Measurements from ENCODE around the gene CELF2.

CELF2 gene

DNA sequence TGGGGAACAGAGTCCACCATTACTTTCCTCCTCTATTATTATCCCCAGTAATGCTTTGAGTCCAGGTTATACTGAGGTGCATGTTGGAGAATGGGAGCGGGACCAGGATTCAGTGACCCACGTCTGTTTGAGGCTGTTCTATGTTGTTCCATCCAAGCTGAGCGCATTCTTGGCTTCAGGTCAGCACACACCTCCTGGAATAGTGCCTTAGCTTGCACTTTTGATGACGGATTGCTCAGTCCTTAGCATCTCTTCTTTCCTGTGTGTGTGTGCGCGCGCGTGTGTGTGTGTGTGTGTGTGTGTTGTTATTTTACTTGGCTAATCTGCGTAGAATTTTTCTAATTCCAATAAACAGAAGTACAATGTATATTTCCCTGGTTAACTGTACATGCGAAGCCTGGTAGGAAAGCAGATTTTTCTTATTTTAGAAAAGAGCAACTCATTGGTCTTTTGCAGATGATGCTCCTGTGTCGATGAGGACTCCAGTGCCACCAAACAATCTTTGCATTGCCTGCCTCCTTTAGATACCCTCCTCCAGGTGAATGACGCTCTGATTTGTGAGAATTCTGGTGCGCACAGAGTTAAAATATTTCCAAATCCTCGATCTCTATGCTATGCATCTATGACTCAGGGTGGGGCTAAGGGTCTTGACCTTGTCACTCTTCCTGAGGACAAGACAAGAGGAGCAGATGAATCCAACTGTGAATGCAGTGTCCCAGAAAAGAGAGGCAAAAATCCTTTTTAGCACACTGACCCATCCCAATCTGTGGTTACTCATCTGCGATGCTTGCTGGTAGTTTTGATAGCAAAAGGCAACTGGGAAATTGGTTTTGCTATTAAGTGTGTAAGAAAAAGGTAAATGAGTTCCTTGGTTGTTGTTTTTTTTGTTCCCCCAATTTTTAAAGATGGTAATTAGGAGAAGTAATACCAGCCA is 13.3 kb upstream of the CELF2 start:
- DNase-seq: peak in 1 of 2 experiments; percentile 37

DNA sequence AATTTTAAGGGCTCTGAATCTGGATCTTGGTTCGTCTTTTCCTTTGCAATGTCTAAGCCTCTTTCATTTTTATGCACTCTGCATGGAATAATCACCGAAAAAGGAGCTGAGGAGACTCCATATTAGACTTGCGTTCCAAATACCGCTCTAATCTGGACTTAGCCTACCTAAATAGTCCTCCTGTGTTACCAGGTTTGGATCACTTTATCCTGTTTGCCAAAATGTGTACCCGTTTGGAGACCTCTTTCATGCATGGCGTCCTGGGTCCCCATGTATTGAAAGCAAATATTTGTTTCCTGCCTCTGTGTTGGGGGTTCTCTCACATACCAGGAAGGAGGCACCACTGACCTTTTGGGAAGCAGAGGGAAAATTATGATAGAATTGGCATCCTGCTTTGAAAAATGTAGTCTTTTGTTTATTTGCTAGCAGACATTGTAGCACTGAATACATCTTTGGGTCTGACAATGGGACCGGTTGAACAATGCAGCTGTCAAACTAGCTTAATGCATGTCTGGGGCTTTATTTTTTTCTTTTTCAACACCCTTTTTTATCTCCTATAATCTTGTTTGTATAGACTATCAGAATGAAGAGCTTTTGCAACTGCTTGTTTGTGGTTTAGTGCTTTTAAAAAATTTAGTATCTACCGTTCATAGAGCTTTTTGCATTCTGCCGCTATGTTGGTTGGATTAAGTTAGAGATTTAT is 11.8 kb upstream of the CELF2 start:
- peak in 1 of 2 experiments; percentile 74 for DNase-seq

DNA sequence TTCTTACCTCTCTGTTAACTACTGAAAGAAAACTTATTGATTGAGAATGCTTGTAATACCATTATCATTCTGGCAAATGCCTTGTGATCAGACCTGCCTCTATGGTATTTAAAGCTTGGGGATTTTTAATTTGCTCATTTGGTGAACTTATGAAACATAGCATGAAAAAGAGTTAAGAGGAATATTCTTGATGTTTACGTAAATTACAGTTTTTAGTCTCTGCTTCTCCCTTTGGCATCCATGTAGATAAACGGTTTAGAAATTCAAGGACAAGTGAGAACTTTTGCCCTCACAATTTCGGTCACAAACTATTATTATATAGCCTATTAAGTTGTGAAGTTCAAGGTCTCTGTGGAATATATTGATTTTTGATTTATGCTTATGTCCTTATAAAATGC is 11.2 kb upstream of the CELF2 start:
- no peak for DNase-seq

DNA sequence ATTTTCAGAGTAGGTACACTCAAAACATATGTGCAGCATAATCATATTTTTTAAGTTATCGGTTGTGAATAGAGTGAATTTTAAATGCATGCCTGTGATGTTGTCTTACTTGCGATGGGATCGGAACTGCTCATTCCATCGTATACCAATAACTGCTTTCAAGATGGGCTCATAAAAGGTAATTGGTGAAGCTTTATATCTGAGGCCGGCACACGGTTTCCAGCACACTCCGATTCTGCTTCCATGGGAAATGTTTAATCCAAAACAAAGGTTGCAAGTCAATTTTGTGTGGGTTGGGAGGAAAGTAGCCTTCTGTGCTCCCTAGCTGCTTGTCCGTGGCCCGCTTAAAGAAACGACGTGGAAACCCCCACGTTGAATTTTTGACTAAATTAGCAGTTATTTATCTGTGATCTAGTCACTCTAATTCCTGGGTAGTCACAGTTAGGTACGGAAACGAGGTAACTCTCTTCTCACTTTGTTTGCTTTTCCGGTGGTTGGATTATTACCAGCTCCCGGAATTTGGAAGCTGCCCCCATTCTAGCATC is 10.1 kb upstream of the CELF2 start:
- no peak for DNase-seq

DNA sequence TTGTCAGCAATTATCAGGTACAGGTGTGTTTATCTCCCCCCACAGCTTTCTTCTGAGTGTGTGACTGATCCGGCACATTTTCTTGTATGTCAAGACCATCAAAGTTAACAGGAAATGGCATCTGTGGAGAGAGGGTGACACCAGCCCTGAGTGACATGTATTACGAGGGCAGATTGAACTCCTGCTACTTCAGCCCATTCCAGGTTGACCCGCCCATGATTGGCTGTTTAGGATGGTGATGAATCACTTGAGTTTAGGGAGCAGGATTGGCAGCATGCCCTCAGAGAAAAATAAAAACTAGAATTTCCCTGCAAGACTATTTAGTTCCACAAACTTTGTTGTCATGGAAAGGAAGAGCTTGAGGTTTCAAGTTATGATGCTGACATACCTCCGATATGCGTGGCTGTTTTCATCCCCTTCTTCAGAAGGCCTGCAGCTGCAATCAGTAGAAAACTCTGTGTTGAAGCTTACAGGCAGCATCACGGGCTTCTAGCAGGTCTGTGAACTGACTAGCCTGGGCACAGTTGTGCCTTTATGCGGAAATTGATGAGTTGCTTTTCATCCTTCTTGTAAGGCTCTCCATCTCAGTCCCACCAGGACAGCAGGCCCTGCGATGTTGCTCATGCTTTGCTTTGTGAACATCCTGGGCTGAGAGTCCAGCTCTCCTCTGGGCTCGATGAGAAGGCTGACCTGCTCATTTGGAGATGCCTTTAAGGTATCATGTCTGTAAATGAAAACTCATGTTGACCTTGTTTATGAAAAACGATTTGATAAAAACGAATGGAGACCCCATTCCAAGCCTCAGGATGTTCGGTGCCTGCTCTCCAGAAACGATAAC is 8.0 kb upstream of the CELF2 start:
- DNase-seq: no peak

DNA sequence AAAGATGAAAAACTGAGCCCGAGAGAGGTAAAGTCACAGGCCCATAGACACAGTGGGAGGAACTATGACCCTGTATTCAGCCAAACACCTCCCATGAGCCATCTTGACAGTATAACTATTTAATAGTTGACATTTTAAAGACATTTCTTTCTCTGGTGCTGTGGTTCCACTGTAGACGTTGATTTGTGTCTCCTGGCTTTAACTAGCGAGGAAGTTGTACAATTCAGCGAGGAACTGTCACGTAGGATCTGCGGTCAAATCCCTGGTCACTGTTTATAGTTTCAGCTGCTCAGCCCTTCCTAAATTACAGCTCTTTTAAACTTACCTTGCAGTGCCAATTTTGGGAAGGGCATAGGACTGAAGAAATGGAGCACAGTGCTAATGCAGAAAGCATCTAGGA is 7.1 kb upstream of the CELF2 start:
- no peak for DNase-seq

DNA sequence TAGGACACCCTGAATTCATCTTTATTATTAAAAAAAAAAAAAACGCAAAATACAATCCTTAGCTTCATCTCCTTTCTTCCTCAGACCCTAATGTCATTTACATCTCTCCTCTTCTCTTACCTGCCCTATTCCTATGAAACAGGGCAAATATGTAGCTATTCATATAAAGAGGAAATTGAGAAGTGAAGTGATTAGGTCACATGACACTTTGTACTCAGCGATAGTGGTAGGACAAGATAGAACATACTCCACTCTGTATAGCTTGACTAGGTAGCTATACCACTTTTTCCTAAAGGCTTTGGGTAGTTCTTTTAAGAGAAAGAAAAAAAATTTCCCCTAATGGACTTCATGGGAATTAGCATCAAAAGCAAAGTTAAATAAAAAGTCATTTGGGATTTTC is 6.2 kb upstream of the CELF2 start:
- DNase-seq: no peak

DNA sequence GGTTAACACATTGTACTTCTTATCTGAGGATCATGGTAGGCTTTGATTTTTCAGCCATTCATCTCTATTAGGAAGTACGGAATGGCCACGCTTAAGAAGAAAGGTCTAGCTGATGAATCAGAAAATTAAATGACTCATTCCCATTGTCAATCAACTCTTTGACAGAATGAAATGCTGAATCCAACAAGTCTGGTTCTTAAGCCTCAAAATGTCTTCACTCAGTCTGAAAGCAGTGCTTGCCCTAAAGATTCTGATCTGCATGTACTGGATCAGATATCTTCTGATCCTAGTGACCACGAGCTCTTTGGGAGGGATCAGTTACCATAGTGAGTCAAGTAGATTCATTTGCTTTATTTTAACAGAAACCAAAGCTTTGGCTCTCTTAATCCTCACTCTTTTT is 5.7 kb upstream of the CELF2 start:
- no peak for DNase-seq

DNA sequence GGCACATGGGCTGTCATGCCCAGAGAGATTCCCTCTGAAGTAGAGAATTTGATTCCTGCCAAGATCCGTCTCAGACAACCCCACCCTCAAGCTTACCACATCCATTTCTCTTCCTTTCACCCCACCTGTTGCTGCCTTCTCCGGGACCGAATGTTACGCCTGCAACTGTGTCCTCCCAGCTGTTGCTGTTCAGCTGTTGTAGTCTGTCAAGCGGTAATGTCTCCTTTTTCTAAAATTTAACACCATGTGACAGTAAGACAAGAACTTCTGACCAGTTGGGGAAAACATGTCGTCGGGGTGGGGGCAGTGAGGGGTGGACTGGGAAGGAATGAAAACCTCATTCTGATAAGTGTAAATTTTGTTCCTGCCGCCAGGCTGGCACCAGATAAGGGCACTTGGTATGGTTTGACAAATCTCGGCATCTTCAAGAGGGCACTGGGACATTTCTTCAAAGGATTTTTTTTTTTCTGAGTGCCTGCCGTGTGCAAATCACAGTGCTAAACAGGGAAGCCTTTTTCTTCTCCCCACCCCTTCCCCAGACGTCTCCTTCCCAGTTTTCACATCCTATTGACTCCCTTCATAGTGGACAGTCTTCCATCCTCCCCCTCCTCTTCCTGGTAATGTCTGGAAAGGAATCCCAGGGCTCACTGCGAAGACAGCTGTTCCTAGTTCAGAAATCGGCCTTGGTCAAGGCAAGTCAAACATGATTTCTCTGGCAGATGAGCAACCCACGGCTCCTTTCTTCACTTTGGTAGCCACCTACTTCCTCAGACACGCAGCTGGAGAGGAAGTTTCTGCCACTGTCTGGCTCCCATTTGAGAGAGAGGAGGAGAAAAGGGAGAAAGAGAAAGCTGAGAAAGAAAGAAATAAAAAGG is 5.0 kb upstream of the CELF2 start:
- no peak for DNase-seq

DNA sequence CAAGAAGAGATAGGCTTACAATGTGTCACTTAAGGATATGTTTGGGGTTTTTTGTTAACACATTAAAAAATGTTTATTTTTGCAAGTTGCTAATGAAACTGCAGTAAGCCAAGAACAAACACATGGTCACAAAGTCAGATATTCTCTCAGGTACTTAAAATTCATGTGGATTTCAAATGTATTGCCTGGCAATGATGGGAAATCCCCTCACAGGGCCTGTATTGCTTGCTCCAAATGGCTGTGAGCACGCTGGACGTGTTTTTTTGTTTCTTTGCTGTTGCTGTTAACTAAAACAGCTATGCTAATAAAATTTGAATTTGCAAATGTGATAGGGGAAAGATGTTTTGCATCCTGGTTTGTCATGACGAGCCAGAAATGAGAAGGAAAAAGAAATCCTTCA is 3.8 kb upstream of the CELF2 start:
- no peak for DNase-seq

DNA sequence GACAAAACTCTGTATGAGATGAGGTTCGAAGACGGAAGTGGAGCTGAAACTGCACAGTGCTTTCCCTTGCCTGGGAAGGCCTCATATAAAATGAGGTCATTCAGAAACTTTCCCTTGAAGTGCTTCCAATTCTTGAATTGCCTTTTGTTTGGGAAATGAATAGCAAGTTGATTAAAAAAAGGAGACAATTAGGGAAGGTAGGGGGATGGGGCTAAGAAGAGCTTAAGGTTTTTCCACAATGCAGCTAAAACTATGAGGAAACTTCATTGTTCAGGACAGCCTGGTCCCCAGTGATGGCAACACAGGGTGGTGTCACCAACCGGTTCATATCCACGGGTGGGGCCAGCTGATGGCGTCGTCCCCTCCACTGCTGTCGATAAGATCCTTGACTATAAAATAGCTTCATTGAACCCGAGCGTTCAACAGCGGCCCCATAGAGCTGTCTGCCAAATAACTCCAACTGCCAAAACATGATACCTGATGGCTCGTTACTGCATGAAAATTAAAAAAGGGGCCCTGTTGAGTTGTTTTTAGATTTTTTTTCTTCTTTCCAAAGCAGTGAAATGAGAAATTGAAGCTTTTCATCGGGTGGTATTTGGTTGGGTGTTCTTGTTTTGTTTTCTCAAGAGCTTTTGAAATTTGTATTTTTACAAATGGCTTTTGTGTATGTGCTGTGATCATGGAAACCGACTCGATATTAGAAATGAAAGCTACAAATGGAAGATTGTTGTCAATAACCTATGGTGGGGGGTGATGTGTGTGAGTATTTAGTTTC is 2.8 kb upstream of the CELF2 start:
- DNase-seq: no peak

DNA sequence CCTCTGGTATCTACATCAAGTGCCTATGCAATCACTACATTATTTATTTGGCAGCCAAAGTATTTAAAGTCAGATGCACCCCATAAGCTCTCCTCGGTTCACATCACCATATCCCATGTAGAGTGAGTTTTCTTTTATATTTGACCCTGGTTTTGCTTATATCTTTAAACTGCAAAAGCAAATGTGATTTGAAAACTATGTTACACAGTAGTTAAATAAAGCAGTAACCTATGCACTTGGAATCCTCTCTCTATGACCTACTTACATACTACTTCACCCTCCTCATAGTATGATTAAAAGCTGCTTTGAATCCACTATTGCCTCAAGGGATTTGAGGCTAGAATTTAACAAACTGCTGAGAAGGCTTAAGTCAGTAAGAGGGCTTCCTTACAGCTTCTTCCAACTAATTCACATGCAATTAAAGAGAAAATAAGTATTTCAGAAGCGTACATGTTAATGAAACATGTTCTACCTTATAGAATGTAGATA is 2.2 kb upstream of the CELF2 start:
- DNase-seq: no peak

DNA sequence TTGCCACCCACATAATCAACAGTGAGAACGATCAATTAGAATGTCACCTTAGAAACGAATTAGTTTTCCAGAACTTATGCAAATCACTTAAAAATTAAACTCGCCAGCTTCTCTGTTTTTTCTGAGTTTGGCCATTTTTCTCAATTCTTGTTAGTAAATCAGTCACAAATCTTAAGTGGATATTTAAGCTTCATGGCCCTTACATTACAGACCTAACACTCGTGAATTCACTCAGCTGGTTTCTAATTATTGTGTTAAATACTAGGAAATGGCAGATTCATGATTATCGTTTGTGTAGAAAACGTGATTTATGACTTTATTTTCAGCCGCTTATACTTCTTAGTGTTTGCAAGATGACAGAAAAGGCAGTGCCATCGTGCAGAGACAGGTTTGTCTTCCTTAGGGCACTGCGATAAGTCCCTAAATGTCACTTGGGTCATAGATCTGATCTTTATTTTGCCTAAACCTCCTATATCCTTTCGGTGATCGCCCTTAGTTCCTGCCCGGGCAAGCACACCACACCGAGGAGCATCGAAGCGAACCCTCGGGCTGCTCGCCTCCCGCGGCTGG is 587 bp upstream of the CELF2 start:
- DNase-seq: no peak

DNA sequence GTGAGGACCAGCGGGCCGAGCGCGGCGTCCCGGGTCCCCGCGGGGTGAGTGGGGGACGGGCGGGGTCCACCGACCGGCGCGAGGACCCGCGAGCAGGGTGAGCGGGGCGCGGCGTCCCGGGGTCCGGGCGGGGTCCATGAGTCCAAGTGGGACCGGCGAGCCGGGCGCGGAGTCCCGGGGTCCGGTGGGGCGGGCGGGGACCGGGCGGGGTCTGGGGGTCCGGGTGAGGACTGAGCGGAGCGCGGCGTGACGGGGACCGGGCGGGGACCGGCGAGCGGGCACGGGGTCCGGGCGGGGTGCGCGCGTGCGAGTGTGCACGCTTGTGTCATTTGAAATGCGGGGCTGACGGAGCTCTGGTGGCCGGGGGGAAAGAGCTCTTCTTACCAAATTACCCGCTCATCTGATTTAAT is 765 bp downstream of the CELF2 start:
- DNase-seq: no peak

DNA sequence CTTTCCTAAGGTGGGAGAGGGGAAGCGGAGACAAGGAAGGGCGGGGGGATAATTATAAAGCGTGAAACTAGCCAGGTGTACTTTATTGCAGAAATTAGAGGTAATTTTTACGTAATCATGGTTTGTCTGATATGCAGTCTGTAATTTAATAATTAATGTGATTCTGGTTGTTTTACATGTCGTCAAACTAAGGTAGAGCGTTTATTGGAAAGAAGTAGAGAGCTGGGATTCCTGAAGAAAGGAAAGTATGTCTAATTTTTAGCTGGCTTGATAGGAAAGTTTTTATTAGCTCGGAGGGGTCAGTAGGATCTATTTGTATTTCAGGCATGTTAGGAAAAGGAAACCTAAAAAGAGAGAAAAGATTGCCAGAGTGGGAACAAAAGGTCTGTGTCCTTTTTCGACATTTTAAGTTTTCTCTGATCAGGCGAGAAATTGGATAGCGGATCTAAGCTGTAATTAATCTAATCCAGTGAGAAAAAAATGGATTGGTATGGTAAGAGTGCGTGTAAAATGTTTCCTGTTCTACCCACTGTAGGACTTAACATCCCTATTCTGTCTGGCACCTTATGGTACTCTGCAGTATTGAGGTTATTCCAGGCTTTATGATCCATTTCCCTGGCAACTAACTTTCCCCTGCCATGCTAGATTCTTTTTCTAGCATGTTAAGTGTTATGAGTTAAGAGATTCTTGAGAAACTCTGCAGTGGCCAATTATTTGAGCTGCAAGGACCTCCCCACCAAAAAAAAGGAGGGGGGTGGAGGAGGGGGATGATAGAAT is 1.4 kb downstream of the CELF2 start:
- no peak for DNase-seq

DNA sequence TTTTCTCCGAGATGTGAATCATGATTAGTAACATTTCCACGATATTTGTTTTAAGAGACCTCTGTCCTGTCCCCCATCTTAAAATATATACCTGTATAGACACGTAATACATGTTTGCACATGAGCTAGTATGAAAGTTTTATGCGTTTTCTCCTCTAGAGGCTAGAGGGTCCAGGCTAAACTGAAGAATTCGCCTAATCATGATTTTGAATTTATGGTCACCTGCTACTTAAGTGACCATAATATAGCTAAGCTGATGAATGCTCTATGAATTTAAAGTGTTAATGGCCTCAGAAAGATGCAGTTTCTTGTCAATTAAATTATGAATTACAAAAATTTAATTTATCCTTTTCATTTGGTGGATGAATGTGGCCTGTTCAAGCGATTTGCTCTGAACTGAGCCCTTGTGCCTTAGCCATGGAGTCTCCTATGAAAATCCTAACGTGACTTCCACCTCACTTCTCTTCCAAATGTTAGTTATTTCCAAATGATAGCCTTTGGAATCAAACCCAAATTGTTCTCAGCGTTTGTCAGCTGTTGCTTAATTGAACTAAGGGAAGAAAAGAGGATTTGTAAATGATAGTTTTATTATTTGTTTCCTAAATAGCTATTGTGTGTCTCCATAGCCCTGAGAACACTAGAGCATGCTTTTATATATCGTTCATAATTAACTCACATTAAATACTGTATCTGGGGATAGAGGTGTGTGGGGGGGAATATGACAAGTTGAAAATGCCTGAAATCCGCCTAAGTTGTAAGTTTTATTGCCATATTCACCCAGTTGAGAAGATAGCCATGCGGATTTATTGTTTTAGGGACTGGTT is 2.3 kb downstream of the CELF2 start:
- no peak for DNase-seq

DNA sequence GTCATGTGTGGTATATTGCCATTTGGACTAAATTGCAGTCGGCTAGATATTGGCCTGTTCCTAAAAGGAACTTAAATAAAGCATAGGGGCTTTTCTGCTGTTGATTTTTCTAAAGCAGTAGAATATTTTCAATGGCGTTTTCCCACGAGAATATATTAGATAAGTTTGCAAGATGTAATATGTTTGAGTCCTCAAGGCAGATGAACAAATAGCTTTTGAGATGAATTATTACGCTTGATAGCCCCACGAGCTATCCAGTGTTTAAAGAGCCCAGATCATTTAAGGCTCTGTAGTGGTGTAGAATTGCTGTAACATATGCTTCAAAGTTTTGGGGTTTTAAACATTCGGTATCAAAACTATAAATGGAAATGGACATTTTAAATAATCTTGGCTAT is 2.9 kb downstream of the CELF2 start:
- no peak for DNase-seq

DNA sequence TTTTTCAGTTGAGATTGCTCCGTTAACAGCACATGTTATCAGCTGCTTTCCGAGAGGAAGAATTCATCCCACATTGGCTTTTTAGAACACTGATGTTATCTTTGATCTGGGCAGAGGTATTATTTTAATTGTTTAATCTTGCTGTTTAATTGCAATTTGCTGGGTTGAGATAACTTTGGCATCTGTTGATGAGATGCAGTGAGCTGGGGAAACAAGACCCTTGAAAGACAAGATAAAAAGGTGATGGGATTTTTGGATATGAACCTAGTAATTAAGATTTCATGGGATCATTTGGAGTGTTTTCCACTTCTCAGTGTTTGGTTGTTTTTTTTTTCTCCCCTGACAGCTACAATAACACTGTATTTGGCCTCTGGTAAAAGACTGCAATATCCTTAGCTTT is 4.5 kb downstream of the CELF2 start:
- no peak for DNase-seq
